ENCODE measurements around the gene MAPK9.

Gene MAPK9

GRCh38 chr5:180234271-180234670 lies 57.6 kb downstream of the MAPK9 start:
- no peak for DNase-seq (ENCODE audit: extremely low read depth, low read depth)
- TF ChIP-seq CTCF (IDR thresholded peaks at IDR 0.05; ENCODE audit: low read depth, low read length) = no peak

GRCh38 chr5:180233729-180234128 lies 58.2 kb downstream of the MAPK9 start:
- DNase-seq (ENCODE audit: extremely low read depth, low read depth) = no peak
- no peak for TF ChIP-seq CTCF (IDR thresholded peaks at IDR 0.05; ENCODE audit: low read depth, low read length)

GRCh38 chr5:180230017-180230416 lies 61.9 kb downstream of the MAPK9 start:
- TF ChIP-seq CTCF (IDR thresholded peaks at IDR 0.05; ENCODE audit: low read depth, low read length) = no peak
- DNase-seq (ENCODE audit: extremely low read depth, low read depth) = no peak

GRCh38 chr5:180222056-180222455 lies 69.8 kb downstream of the MAPK9 start:
- no peak for DNase-seq (ENCODE audit: extremely low read depth, low read depth)
- TF ChIP-seq CTCF (IDR thresholded peaks at IDR 0.05; ENCODE audit: low read depth, low read length) = no peak

- no peak for TF ChIP-seq CTCF (IDR thresholded peaks at IDR 0.05; ENCODE audit: low read depth, low read length)
- DNase-seq (ENCODE audit: extremely low read depth, low read depth) = no peak
Observed at GRCh38 chr5:180217797-180218196, 74.1 kb downstream of the MAPK9 start.

- TF ChIP-seq CTCF (IDR thresholded peaks at IDR 0.05; ENCODE audit: low read depth, low read length) = no peak
- no peak for DNase-seq (ENCODE audit: extremely low read depth, low read depth)
Observed at GRCh38 chr5:180216646-180217171, 75.2 kb downstream of the MAPK9 start.

GRCh38 chr5:180215783-180216630 lies 75.9 kb downstream of the MAPK9 start:
- TF ChIP-seq CTCF (IDR thresholded peaks at IDR 0.05; ENCODE audit: low read depth, low read length) = no peak
- no peak for DNase-seq (ENCODE audit: extremely low read depth, low read depth)

Data from AG09319 (cell line).